ENCODE data around the gene CLSTN2. TPM values are rescaled to one million over a fixed set of nuclear protein-coding genes. Genes with fewer than 3 reads are reported as not detected.

Gene CLSTN2
- total and polyA plus RNA-seq, 2 of the 4 experiments (the other 2 are of a cell fraction) = under 0.01 to 0.07 TPM

- ChIA-PET POLR2A (ENCODE audit: unreplicated experiment) (no interaction called here), CTCF (no interaction called here)
- no peaks in the 10 kb centered on the region for H3K27me3 ChIP-seq (ENCODE audit: control insufficient read depth, insufficient read depth, low read length)
- H3K23ac ChIP-seq (ENCODE audit: low read depth, low read length) = no peak overlapping the region
- no peaks in the 10 kb centered on the region for H3K9me1 ChIP-seq (ENCODE audit: insufficient read depth, low read length)
- no peaks in the 10 kb centered on the region for H3K4me1 ChIP-seq (ENCODE audit: control insufficient read depth, insufficient read depth, low read length)
- H2BK20ac ChIP-seq (ENCODE audit: low read depth, low read length) = no peak overlapping the region
- H3K9ac ChIP-seq (ENCODE audit: low read depth, low read length) = no peak overlapping the region
- no peak overlapping the region for H2AK9ac ChIP-seq (replicated peaks; ENCODE audit: low read depth, low read length, poor library complexity)
- H3K9me3 ChIP-seq (ENCODE audit: control insufficient read depth, insufficient read depth, low read length) = no peaks in the 10 kb centered on the region
- DNase-seq = no peak
- no peak overlapping the region for H2AK5ac ChIP-seq (ENCODE audit: low read depth, low read length)
- no peak overlapping the region for H2BK5ac ChIP-seq (ENCODE audit: low read depth, low read length, poor library complexity, severe bottlenecking)
- in situ Hi-C loops (cut with MboI; ENCODE audit: low sequenced_read_pairs) (no loop called here), dilution Hi-C loops (cut with HindIII; ENCODE audit: low sequenced_read_pairs, unreplicated experiment) (no loop called here), intact Hi-C loops (cut with micrococcal nuclease) (no loop called here)
- H3K36me3 ChIP-seq (ENCODE audit: control insufficient read depth, insufficient read depth, low read length) = no peaks in the 10 kb centered on the region
- H3K4ac ChIP-seq (ENCODE audit: low read depth, low read length) = no peak overlapping the region
- H3K4me3 ChIP-seq (ENCODE audit: insufficient read depth, low read depth, low read length) = no peak overlapping the region
- H3K56ac ChIP-seq (ENCODE audit: extremely low read depth, insufficient read depth, low read length) = no peak overlapping the region
- TF ChIP-seq RCOR1 (IDR thresholded peaks at IDR 0.05; ENCODE audit: insufficient replicate concordance, low read length) = no peak
- peak; percentile 33 for TF ChIP-seq MAFK (IDR thresholded peaks at IDR 0.05; ENCODE audit: low read depth, low read length)
- TF ChIP-seq MXI1 (IDR thresholded peaks at IDR 0.05; ENCODE audit: borderline replicate concordance, low read depth, low read length) = no peak
- TF ChIP-seq MAZ (IDR thresholded peaks at IDR 0.05; ENCODE audit: borderline replicate concordance, low read depth, low read length) = no peak
- TF ChIP-seq BHLHE40 (IDR thresholded peaks at IDR 0.05; ENCODE audit: low read depth, low read length) = no peak
- TF ChIP-seq NFE2L2 (IDR thresholded peaks at IDR 0.05; ENCODE audit: low read depth, low read length) = peak; percentile 86
- no peak overlapping the region for H3K4me2 ChIP-seq (ENCODE audit: low read depth, low read length)
- no peak overlapping the region for H4K5ac ChIP-seq (ENCODE audit: low read depth, low read length)
- ATAC-seq (ENCODE audit: low read depth) = no peak
- BruUV-seq (replicated peaks) = no TSS peak
- no peaks in the 10 kb centered on the region for H4K20me1 ChIP-seq (ENCODE audit: insufficient read depth, low read length)
- H3K14ac ChIP-seq (replicated peaks; ENCODE audit: low read depth, low read length) = no peak overlapping the region
- H2BK120ac ChIP-seq (ENCODE audit: low read depth, low read length) = no peak overlapping the region
- H4K8ac ChIP-seq (ENCODE audit: low read depth in 2 of 2, low read length in 2 of 2) = no peak overlapping the region
- no peaks in the 10 kb centered on the region for H3K79me1 ChIP-seq (ENCODE audit: low read depth in 1 of 2, low read length in 2 of 2)
- no peak overlapping the region for H2BK15ac ChIP-seq (ENCODE audit: low read depth, low read length)
- no peak overlapping the region for H3K27ac ChIP-seq (ENCODE audit: insufficient read depth, low read length)
- H2AFZ ChIP-seq (replicated peaks; ENCODE audit: low read length, poor library complexity) = no peak overlapping the region
- H3K18ac ChIP-seq (ENCODE audit: low read depth, low read length) = no peak overlapping the region
- 17% methylated on average over 2 of the region's 6 CpGs; no CpG with 5 or more reads in 1 of the 2 experiments for WGBS, 2 experiments (ENCODE audit: extremely low coverage in 2 of 2, insufficient read length in 1 of 2)
- H4K91ac ChIP-seq (ENCODE audit: insufficient read depth, low read depth, low read length) = no peak overlapping the region
These were observed 451.5 kb downstream of the CLSTN2 start for GRCh38 chr3:140386357-140387100.

Data from IMR-90 (cell line).